HUES64 (cell line): Measurements from ENCODE around the gene UBXN7.
"Not testable (repeated sequence)": the region's sequence is repeated elsewhere in the genome, so short reads cannot be mapped to it uniquely, and the experiment has no call there.

Experiments
- H3K27ac ChIP-seq: 2 replicates; pipeline ENCODE4 v1.7.0; 2013; ENCODE audit warnings: low read depth, low read length, inconsistent platforms
- H3K27me3 ChIP-seq: 2 replicates; pipeline ENCODE4 v1.6.1; 2013; ENCODE audit warnings: mild to moderate bottlenecking, low read length; ENCODE audit not compliant: insufficient read depth
- H3K36me3 ChIP-seq: 2 replicates; pipeline ENCODE4 v1.6.1; 2013; ENCODE audit warnings: mild to moderate bottlenecking, low read length; ENCODE audit not compliant: insufficient read depth
- H3K4me1 ChIP-seq: 2 replicates; pipeline ENCODE4 v1.6.1; 2013; ENCODE audit warnings: mild to moderate bottlenecking, low read length, moderate library complexity; ENCODE audit not compliant: insufficient read depth
- H3K4me3 ChIP-seq: 2 replicates; pipeline ENCODE4 v1.5.1; 2013; ENCODE audit warnings: mild to moderate bottlenecking, low read length, moderate library complexity
- H3K9ac ChIP-seq: 2 replicates; pipeline ENCODE4 v1.6.1; 2013; ENCODE audit warnings: mild to moderate bottlenecking, low read depth, low read length
- H3K9me3 ChIP-seq: 2 replicates; pipeline ENCODE4 v1.6.1; 2013; ENCODE audit warnings: low read depth, low read length; ENCODE audit not compliant: insufficient read depth
- WGBS: fragments of 150-250, 120-280 bp; methylation state at CpG from one replicate; pipeline ENCODE4 v1.1.7; 2013; ENCODE audit warnings: missing lambda C conversion rate; 5-methylcytosine and 5-hydroxymethylcytosine counted together

The UBXN7 gene

GRCh38 chr3:196315821-196316220, 116.4 kb downstream of the UBXN7 start:
- Histone ChIP-seq H3K4me3 (no peak overlapping the region), H3K9ac (no peak overlapping the region), H3K36me3 (peaks cover 8% of the 10 kb centered on the region; the same call in 1 of the 2 replicates), H3K27ac (no peak overlapping the region), H3K27me3 (no peaks in the 10 kb centered on the region), H3K9me3 (no peaks in the 10 kb centered on the region), H3K4me1 (no peaks in the 10 kb centered on the region)
- WGBS: 93% methylated on average over 1 of the region's 1 CpG

- no peaks in the 10 kb centered on the region for H3K9me3 ChIP-seq
- 97% methylated on average over 3 of the region's 3 CpGs for WGBS
- H3K4me3 ChIP-seq: no peak overlapping the region
- no peak overlapping the region for H3K27ac ChIP-seq
- no peaks in the 10 kb centered on the region for H3K4me1 ChIP-seq
- no peak overlapping the region for H3K9ac ChIP-seq
- H3K27me3 ChIP-seq: no peaks in the 10 kb centered on the region
- H3K36me3 ChIP-seq: peaks cover 8% of the 10 kb centered on the region; the same call in 1 of the 2 replicates
These were observed 117.6 kb downstream of the UBXN7 start for GRCh38 chr3:196314597-196314996.

DNA sequence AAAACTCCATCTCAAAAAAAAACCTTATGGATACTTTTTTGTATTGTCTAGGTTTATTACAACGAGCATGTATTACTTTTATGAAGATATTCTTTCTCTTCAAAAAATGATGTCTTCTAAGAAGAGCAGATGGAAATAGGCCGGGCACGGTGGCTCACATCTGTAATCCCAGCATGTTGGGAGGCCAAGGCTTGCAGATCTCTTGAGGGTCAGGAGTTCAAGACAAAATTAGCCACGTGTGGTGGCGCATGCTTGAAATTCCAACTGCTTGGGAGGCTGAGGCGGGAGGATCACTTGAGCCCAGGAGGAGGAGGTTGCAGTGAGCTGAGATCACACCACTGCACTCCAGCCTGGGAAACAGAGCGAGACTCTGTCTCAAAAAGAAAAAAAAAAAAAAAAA, 118.1 kb downstream of the UBXN7 start:
- H3K27ac ChIP-seq, H3K9me3 ChIP-seq, H3K4me3 ChIP-seq, H3K36me3 ChIP-seq, H3K9ac ChIP-seq, H3K27me3 ChIP-seq, H3K4me1 ChIP-seq: not testable (repeated sequence)
- WGBS: 82% methylated on average over 6 of the region's 7 CpGs

GRCh38 chr3:196302960-196303359, 129.3 kb downstream of the UBXN7 start:
- not testable (repeated sequence) for H3K9ac ChIP-seq, H3K27ac ChIP-seq, H3K4me3 ChIP-seq, H3K9me3 ChIP-seq, H3K4me1 ChIP-seq, H3K27me3 ChIP-seq, H3K36me3 ChIP-seq
- WGBS: 98% methylated on average over 6 of the region's 8 CpGs

GRCh38 chr3:196302551-196302950, 129.7 kb downstream of the UBXN7 start:
- H3K4me1 ChIP-seq, H3K27me3 ChIP-seq, H3K27ac ChIP-seq, H3K9ac ChIP-seq, H3K36me3 ChIP-seq, H3K9me3 ChIP-seq, H3K4me3 ChIP-seq: not testable (repeated sequence)
- WGBS: 93% methylated on average over 5 of the region's 10 CpGs

GRCh38 chr3:196298521-196298920, 133.7 kb downstream of the UBXN7 start:
- Histone ChIP-seq H3K27me3 (no peaks in the 10 kb centered on the region), H3K9me3 (no peaks in the 10 kb centered on the region), H3K27ac (no peak overlapping the region), H3K36me3 (peaks cover 8% of the 10 kb centered on the region), H3K9ac (no peak overlapping the region), H3K4me1 (no peaks in the 10 kb centered on the region), H3K4me3 (no peak overlapping the region)
- WGBS: 96% methylated on average over 2 of the region's 2 CpGs
